ENCODE measurements around the gene SCT.

The SCT gene

GRCh38 chr11:587546-587945 lies 39.4 kb downstream of the SCT start:
- Histone ChIP-seq H3K4me3 (ENCODE audit: low read depth, low read length) (no peak overlapping the region), H3K4me1 (no peaks in the 10 kb centered on the region), H3K9me3 (no peaks in the 10 kb centered on the region), H3K36me3 (peaks cover 10% of the 10 kb centered on the region), H3K27me3 (no peaks in the 10 kb centered on the region)
- DNase-seq, result no peak
- TF ChIP-seq, protein P1, sequence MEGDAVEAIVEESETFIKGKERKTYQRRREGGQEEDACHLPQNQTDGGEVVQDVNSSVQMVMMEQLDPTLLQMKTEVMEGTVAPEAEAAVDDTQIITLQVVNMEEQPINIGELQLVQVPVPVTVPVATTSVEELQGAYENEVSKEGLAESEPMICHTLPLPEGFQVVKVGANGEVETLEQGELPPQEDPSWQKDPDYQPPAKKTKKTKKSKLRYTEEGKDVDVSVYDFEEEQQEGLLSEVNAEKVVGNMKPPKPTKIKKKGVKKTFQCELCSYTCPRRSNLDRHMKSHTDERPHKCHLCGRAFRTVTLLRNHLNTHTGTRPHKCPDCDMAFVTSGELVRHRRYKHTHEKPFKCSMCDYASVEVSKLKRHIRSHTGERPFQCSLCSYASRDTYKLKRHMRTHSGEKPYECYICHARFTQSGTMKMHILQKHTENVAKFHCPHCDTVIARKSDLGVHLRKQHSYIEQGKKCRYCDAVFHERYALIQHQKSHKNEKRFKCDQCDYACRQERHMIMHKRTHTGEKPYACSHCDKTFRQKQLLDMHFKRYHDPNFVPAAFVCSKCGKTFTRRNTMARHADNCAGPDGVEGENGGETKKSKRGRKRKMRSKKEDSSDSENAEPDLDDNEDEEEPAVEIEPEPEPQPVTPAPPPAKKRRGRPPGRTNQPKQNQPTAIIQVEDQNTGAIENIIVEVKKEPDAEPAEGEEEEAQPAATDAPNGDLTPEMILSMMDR (IDR thresholded peaks at IDR 0.05; ENCODE audit: low read depth, low read length), result no peak

DNA sequence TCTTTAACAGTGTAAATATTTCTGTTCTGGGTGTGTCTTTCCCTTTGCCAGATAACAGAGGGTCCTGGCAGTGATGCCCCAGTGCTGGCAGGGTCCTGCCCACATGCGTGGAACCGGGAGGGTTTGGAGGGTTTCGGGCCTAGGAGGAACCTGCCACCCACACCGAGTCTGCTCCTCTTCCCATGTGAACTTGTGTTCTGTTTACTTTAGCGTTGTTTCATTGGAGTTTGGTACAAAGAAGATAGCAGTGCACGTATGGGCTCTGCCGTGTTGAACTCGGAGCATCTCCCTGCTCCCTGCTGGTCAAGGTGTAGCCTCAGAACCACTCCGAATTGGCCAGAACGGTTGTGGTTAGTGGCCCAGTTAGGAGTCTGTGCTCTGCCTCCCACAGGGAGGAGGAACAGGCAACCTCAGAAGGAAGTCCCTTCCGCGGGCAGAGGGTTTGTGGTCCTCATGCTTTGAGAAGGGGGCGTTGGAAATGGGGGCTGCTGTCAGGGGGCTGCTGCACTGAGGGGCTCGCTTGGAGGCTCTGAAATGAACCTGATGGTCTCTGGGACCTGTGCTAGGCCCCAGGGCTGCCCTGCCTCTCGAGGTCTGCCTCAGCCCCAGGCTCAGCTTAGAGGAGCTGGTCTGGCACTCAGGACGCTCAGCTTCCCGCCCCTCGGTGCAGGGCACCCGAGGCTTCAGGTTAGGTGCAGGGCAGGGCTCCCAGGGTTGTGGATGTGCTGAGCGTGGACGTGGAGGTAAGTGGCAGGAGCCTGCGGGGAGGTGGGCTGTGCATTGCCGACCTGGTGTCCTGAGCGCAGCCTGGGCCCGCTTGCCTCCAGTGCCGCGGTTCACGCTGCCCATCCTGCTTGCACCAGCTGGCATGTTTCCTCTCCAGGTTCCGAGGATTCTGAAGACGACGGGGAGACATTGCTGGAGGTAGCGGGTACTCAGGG lies 40.3 kb downstream of the SCT start:
- H3K27me3 ChIP-seq, result no peaks in the 10 kb centered on the region
- H3K4me3 ChIP-seq (ENCODE audit: low read depth, low read length), result no peak overlapping the region
- no peaks in the 10 kb centered on the region for H3K4me1 ChIP-seq
- TF ChIP-seq, protein P1 (IDR thresholded peaks at IDR 0.05; ENCODE audit: low read depth, low read length), result no peak
- no peaks in the 10 kb centered on the region for H3K9me3 ChIP-seq
- DNase-seq, result no peak
- H3K36me3 ChIP-seq, result peaks cover 6% of the 10 kb centered on the region; the same call in 1 of the 2 replicates

DNA sequence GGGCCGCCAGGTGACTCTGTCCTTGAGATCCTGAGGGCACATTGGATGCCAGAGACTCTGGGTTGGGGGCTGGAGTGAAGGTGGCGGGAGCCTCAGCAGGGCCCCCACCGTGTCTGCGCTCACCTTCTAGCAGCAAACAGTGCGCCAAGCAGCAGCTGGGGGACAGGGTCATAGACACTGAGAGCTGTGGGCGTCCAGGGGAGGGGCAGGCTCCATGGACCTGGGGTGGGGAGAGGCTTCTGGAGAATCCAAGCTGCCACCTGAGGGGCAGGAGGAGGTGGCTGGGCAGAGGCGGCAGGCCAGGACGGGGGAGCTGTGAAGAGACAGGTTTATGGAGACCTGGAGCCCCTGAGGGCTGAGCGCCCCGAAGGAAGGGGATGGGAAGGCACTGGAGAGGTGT lies 42.7 kb downstream of the SCT start:
- H3K36me3 ChIP-seq, result peaks cover 6% of the 10 kb centered on the region; the same call in 1 of the 2 replicates
- TF ChIP-seq, protein P1 (IDR thresholded peaks at IDR 0.05; ENCODE audit: low read depth, low read length), result no peak
- no peaks in the 10 kb centered on the region for H3K4me1 ChIP-seq
- DNase-seq, result no peak
- no peak overlapping the region for H3K4me3 ChIP-seq (ENCODE audit: low read depth, low read length)
- H3K27me3 ChIP-seq, result no peaks in the 10 kb centered on the region
- H3K9me3 ChIP-seq, result no peaks in the 10 kb centered on the region

- Histone ChIP-seq H3K9me3 (no peaks in the 10 kb centered on the region), H3K27me3 (no peaks in the 10 kb centered on the region), H3K4me3 (ENCODE audit: low read depth, low read length) (no peak overlapping the region), H3K4me1 (no peaks in the 10 kb centered on the region), H3K36me3 (peaks cover 6% of the 10 kb centered on the region; the same call in 1 of the 2 replicates)
- TF ChIP-seq, protein P1 (IDR thresholded peaks at IDR 0.05; ENCODE audit: low read depth, low read length), result no peak
- DNase-seq, result no peak
Observed at GRCh38 chr11:581752-582151, 45.2 kb downstream of the SCT start.

GRCh38 chr11:581342-581741 lies 45.6 kb downstream of the SCT start:
- H3K27me3 ChIP-seq, result no peaks in the 10 kb centered on the region
- no peaks in the 10 kb centered on the region for H3K9me3 ChIP-seq
- H3K4me1 ChIP-seq, result no peaks in the 10 kb centered on the region
- TF ChIP-seq, protein P1 (IDR thresholded peaks at IDR 0.05; ENCODE audit: low read depth, low read length), result no peak
- no peak for DNase-seq
- no peak overlapping the region for H3K4me3 ChIP-seq (ENCODE audit: low read depth, low read length)
- H3K36me3 ChIP-seq, result peaks cover 6% of the 10 kb centered on the region; the same call in 1 of the 2 replicates

Data from BE2C (cell line).